SIG-M5 treated with dmso at 0.1 percent for 504 hours (cell line): Measurements from ENCODE around the gene AP5Z1.

Experiments used
- DNase-seq: peaks from one replicate; lab custom pipeline; 2025; ENCODE audit not compliant: unreplicated experiment; lab: John Stamatoyannopoulos, UW

AP5Z1 gene

DNA sequence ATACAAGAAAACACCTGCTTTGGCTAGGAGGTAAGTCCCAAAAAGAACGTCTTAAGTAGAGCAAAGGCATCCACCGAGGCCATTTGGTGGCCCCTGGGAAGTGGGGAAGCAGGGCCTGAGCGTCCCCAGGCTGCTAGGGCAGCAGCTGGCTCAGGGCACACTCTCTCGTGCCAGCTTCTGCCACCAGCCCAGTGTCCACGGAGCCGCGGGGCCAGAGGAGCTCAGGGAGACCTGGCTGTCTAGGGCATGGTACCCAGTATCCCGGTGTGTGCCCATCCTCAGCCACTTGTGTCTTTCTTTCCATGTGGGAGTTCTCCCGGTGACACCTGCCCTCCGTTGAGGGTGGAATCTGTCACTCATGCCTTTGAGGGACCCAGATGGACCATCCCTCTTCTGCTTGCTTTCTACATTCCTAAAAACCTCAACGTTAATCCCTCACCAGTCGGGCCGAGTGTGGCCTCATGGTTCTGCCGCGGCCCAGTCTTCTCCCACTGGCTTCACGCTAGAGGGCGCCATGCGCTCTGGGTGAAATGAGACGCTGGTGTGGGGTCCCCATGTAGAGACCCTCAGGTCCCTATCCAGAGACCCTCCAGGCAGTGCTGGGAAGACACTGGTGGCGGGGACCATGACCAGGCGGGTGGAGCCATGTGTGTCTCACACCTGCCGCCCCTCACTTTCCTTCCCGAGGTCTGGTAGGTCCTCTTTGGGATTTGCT lies 9.5 kb upstream of the AP5Z1 start:
- DNase-seq: no peak

DNA sequence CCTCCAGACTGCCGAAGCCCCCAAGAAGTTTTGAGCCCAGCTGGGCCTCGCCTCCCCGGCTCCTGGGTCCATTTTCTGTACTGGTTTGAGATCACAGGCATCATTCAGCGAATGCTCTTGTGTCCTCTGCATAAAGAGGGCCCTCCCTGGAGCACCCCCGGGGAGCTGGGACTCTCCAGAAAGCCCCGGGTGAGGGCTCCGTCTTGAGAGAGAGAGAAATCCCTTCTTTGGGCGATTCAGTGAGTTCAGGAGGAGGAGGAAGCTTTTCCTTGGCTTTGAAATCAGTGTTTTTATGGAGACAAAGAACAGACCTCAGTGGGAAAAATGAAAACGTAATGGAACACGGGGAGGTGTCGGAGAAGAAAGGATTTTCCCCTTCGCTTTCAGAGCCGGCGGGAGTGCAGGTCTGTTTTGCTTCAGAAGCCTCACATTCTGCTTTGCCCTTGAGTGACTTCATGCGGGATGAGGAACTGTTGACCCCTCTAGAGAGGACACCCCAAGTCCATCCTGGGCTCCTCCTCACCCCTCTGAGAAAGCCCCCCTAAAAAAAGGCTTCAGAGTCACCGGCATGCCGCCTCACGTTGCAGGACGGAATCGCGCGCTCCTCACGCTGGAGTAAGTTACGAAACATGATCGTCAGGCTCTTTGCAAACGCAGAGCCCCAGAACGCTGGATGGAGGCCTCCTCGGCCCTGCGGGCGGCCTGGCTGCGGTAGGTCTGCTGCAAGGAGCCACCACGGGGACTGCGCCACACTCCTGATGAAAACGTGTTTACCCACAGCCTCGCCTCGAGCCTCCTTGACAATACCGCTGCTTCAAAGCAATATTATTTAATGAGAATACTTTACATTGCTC lies 8.5 kb upstream of the AP5Z1 start:
- no peak for DNase-seq

DNA sequence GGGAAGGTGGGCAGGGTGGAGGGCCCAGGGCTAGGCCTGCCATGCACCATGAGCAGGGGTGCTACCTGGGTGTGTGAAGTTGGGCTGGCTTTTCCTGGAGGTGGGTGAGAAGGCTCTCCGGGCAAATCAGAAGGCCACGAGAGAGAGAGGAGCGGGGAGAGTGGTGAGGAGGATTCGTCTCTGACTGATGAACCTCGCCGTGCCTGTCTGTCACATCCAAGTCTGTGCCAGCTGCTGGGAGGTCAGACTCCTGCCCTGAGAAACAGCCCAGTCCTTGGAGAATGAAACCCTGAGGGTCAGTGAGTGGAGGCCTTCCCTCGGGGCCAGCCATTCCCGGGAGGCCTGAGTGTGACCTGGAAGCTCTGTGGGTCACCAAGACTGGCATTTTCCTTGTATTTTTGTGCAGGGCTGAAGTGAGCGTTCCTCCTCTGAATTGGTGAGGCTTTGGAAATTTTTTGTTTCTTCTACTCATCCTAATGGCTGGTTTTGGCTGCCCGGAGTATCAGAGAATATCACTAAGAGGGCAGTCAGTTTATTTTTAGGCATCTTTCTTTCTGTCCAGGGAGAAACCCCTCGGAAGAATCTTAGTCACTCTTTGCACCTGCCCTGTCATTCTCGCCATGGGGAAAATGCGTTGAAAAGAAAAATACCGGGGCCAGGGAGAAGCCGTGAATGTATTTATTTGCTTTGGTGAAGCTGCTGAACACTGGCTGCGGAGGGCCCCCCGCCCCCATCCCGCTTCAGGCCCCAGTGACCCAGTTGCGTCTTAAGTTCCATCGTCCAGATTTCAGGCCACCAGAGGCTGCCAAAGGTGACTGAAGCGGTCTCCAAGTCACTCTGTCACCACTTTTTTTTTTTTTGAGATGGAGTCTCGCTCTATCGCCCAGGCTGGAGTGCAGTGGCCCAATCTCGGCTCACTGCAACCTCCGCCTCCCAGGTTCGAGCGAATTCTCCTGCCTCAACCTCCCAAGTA lies 6.5 kb upstream of the AP5Z1 start:
- DNase-seq: no peak

DNA sequence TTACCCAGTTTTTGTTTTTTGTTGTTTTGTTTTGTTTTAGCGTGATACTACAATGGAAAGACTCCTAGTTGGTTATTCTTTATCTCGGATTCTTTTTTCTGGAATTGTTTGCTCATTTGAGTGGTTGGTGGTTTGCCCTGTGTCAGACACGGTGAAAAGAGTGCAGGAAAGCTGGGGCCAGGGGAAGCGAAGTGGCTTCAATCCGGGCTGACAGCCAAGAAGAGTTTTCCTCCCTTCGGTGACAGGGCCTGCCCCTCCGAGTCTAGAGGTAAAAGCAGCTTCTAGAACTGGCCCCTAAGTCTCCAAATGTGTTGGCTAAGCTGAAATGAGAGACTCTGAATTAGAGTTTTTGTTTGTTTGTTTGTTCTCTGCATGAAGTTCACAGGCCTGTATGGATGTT lies 5.7 kb upstream of the AP5Z1 start:
- DNase-seq: no peak

DNA sequence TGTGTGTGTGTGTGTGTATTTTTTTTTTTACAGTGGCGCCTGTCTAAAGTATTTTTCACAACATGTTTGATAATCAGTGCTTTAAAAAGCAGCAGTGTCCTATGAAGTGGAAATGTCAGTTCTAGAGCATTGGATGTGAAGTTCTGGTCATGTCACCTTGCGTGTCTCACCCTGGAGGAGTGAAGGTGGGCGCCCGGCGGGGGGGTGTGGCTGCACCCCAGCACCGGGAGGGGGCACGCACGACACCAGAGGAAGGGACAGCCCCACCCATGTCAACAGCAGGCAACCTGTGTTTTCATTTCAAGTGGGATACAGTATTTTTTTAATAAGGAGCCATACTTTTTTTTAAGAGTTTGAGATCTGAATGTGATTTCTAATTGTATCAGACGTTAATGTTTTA lies 4.5 kb upstream of the AP5Z1 start:
- no peak for DNase-seq

DNA sequence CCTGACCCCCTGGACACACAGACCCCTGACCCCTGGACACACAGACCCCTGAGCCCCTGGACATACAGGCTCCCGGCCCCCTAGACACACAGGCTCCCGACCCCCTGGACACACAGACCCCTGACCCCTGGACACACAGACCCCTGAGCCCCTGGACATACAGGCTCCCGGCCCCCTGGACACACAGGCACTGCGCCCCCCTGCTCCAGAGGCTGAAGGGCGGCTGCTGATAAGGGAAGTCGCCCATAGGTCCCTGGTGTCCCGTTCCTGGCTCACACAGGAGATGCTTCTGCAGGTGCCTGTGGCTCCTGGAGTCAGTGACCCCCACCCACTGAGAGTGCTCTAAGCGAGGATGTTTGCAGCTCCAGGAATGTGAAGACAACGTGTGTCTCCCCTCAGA lies 3.7 kb upstream of the AP5Z1 start:
- DNase-seq: no peak

DNA sequence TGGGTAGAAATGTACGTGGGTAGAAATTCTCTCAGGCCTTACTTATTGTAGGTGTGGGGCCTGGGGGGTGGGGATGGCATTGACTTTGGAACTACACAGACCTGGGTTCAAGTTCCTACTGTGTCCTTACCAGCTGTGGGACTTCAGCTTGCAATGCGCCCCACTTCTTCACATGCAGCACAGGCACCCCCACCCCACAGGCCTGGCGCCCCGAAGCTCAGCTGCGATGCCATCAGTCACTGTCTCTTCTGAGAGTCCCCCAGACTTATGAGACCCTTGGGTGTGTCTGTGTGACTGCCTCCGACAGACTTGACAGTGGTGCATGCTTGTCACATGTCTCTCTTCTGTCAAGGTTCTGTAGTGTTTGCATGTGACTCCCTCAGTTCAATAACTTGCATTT lies 3.1 kb upstream of the AP5Z1 start:
- DNase-seq: no peak

DNA sequence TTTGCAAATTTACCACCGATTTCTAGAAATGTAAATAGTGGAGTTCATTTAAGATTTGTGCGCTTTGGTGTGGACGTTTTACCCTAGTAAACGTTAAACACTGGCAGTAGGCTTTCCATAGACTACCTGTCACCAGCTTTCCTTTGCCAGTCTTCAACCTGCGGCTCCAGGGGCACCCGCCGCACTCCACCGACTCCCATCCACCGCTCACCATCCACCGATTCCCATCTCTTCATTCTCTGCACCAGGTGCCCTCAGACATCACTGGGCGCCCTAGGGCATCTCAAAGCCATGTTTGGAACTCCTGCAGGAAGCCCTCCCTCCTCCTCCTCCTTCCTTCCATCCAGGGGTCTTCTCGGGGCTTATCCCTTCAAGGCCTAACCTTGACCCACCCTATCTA lies 1.4 kb upstream of the AP5Z1 start:
- no peak for DNase-seq

DNA sequence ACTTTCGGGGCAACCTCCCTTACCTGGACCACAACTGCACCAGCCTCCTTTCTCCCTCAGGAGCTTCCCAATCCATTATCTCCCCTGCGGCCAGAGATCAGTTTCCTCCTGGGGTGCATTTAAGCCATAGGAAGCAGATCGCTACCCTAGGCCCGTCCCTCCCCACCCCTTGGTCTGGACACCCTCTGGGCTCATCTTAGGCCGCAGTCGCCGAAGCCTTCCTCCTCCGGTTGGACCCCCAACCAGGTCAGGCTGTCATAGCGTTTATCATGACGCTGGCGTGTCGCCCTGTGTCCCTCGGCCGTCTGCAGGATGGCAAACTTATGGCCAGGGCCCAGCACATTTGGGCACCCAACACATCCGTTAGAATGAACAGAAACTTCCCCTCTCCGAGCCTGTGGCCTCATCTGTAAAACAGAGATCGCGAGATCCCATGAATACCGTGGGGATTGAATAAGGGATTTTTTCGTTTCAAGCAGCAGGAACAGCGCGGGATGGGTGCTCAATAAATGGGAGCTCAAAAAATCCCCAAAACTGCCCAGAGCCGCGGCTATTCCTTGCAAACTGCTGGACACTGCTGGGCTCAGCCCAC lies 669 bp upstream of the AP5Z1 start:
- peak; percentile 74 for DNase-seq

DNA sequence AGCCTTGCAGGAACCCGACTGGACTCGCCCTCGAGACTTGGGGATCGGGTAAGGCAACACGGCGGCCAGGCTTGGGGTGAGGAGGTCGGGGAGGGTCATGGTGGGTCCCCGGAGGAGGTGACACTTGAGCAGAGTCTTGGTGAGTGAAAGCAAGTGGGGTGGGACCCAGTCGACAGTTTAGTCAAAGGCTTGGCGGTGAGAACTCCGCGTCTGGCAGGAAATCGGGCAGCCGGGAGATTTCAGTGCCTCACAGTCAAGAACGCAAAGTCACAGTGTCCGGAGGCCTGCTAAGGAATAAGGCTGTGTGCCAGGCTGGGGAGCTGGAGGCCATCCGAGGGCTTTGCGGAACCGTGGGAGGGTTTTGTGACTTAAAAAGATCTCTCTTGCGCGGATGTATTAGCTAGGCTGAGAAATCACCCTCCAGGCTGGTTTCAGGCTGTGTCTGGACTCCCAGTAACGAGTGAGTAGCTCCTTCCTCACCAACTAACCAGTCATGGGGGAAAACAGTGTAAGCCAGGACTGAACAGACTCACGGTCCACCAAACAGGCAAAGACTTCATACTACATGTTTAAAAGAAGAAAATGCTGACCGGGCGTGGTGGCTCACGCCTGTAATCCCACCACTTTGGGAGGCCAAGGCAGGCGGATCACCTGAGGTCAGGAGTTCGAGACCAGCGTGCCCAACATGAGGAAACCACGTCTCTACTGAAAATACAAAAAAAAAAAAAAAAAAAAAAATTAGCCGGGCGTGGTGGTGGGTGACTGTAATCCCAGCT lies 613 bp downstream of the AP5Z1 start:
- peak; percentile 18 for DNase-seq

DNA sequence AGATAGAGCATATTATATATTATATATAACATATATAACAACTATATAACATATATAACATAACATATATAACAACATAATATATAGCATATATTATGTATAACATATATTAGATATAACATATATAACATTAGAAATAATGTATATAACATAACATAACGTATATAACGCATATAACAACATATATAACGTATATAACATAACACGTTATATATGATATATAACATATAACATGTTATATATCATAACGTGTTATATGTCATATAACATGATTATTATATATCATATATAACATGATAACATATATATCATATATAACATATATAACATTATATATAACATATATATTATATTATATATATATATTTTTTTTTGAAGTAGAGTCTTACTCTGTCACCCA lies 3.7 kb downstream of the AP5Z1 start:
- DNase-seq: no peak

DNA sequence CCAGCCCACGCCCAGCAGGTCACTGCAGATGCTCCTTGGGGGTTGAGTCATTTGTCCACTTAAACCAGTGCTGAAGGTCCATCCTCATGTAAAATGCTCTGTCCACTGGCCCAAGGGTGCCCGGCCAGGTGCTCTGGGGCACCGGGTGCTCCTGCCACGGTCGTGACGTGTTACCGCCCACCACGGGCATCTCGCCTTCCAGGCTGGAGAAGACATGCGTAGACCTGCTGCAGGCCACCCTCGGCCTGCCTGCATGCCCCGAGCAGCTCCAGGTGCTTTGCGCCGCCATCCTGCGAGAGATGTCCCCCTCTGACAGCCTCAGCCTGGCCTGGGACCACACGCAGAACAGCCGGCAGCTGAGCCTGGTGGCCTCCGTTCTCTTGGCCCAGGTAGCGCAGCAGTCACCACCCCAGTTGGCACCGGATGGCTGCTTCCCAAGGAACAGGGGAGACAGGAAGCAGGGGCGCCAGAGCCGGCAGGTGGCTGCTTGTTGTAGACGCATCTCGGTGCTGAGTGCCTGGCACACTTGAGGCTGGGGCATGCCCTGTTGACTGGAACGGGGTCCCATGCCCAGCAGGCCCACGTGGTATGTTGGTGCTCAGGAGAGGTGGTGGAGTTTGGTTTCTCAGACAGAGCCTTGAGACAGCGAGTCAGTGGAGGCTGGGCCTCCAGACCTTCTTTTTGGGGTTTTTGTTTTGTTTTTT lies 6.1 kb downstream of the AP5Z1 start:
- no peak for DNase-seq

DNA sequence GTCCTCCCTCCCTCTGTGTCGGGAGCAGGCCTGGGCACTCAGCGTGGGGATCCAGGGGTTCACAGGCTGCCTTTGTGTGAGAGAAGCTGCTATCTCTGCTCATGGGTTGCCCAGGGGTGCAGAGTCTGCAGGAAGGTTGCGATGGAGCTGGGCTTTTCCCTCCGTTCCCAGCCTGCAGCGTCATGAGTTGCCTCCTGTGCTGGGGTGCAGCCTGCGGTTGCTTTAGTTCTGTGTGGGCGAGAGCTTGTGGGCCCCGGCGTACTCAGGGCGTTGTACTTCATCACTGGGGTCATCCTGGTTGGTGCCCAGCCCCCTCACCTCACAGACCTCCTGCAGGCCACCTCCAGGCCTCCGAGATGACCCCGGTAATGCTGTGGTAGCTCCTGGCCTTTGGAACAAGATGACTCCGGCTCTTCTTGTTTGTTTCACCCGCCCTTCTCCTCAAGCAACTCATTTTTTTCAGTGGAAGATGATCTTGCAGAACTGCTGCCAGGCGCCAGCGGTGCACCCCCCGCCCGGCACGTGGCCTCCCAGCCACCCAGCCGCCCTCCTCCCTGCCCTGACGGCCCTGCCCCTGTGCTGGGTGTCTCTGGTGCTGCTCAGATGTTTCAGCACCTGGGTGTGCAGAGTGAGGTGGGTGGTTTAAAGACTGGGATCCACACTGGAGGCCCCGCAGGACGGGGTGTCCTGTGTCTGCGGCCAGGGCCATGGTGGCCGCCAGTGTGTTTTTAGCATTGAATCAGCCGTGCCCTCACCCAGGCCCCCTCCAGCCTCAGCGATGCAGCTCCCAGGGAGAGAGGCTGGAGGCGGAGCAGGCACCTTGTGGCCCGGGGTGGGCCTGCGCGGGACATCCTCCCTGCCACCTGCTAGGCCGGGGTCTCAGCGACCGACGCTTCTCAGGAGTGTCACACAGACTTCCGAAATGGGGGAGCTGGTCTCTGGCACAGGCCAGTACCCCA lies 7.2 kb downstream of the AP5Z1 start:
- DNase-seq: no peak

DNA sequence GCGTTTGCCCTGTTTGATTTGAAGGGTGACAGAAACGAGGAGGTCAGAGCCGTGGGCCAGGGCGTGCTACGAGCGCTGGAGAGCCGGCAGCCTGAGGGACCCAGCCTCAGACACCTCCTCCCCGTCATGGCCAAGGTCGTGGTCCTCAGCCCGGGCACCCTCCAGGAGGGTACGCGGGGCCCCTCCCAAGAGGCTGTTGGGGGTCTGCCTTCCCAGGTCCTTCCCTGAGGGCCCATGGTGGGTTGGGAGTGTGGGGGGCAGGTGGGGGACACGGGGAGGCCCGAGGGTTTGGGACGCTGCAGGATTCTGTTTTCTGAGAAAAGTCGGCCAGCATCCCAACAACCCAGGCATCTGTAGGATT lies 7.8 kb downstream of the AP5Z1 start:
- DNase-seq: no peak

DNA sequence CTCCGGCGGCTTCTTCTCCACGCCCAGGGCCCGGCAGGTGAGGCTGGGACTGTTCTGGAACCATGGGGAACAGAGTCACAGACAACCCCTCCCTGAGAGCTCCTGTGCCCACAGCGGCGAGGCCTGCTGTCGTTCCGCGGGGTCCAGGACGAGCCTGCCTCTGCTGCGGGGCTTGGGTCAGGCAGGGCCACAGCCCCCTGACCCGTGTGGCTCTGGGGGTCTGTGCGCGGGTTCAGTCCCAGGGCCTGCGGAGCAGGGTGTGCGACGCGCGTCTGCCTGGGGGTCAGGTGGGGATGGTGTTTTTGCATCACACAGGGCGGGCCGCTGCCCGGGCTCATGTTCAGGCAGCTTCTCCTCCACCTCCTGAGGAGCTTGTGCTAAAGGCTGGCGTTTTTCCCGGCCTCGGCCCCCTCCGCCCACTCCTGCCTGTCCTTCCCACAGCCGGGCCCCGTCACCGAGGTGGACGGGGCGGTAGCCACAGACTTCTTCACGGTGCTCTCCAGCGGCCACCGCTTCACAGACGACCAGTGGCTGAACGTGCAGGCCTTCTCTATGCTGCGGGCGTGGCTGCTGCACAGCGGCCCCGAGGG lies 8.4 kb downstream of the AP5Z1 start:
- DNase-seq: no peak

DNA sequence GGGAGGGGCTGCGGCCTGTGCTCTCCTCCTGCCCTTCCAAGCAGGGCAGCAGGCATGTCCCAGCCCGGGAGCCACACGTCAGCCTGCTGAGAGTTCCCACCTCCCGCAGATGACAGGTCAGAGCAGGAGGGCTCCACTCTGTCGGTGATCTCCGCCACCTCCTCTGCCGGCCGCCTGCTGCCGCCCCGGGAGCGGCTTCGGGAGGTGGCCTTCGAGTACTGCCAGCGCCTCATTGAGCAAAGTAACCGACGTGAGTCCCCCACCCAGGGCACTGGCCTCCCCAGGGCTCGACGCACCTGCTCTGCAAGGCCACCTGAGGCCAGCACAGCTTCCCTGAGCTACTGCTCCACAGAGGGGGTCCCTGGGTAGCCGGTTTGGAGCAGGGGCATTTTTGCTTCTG lies 9.4 kb downstream of the AP5Z1 start:
- DNase-seq: no peak

DNA sequence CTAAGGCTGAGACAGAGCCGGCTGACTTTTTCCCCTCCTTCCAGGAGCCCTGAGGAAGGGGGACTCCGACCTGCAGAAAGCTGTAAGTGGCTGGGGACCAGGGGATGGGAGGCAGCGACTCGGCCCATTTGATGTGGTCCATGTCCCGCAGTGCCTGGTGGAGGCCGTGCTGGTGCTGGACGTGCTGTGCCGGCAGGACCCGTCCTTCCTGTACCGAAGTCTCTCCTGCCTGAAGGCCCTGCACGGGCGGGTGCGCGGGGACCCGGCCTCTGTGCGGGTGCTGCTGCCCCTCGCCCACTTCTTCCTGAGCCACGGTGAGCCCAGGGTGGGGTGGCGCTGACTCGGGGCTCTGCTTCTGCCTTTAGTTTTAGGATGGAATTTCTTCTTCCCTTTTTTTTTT lies 9.9 kb downstream of the AP5Z1 start:
- DNase-seq: no peak

DNA sequence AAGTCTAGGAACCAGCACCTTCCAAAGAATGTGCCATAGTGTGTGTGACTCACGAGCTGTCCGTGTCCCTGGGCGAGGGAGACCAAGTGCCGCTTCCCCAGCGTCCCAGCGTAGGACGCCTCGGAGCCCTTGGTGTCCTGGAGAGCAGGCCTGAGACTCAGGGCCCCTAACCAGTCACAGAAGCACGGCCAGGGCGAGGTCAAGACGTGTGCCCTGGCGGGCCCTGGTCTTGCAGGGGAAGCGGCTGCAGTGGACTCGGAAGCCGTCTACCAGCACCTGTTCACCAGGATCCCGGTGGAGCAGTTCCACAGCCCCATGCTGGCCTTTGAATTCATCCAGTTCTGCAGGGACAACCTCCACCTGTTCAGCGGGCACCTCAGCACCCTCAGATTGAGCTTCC lies 10.6 kb downstream of the AP5Z1 start:
- no peak for DNase-seq
